ENCODE data around the gene DEDD.

The DEDD gene

DNA sequence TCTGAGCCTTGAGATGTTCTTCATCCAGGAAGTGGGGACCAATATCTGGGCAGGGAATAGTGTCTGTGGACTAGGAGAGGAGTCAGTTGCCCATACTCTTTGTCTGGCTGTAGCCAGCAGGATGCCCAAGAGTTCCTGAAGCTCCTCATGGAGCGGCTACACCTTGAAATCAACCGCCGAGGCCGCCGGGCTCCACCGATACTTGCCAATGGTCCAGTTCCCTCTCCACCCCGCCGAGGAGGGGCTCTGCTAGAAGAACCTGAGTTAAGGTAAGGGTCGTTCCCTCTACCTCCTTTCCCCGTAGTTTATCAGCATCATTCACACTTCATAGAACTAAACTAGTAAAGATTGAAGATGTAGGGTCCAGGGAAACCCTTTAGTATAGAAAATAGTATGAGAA is 30.3 kb upstream of the DEDD start:
- DNase-seq, result no peak

DNA sequence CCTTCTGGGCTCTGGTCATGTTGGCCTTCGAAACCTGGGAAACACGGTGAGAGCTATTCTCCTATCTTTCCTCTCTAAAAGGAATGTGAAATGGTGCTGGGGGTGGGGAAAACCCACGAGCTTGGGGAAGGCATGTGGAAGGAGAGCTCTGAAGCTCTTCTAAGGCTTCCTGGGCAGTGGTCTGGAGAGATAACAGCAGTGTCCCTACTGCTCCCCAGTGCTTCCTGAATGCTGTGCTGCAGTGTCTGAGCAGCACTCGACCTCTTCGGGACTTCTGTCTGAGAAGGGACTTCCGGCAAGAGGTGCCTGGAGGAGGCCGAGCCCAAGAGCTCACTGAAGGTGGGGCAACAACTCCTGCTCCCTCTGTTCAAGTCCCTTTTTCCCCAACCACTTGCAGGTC is 29.6 kb upstream of the DEDD start:
- DNase-seq, result no peak

DNA sequence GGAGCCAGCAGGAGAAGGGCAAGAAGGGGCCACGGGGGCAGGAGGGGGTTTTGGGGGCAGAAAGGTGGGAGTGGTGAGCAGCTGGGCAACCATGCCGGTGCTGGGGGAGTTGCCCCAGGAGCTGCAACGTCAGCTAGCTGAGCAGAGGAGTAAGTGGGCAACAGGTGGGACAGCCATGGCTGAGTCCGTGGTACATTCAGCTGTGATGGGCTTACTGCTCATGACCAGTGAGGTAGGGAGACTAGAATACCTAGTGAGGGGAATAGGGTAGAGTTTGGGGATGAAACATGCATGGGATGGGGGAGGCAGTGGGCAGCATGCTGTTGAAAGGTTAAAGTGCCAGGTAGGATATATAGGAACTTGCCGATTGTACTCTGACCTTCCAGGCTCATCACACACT is 29.2 kb upstream of the DEDD start:
- no peak for DNase-seq

DNA sequence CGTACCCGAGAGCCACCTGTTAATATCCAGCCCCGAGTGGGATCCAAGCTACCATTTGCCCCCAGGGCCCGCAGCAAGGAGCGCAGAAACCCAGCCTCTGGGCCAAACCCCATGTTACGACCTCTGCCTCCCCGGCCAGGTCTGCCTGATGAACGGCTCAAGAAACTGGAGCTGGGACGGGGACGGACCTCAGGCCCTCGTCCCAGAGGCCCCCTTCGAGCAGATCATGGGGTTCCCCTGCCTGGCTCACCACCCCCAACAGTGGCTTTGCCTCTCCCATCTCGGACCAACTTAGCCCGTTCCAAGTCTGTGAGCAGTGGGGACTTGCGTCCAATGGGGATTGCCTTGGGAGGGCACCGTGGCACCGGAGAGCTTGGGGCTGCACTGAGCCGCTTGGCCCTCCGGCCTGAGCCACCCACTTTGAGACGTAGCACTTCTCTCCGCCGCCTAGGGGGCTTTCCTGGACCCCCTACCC is 28.2 kb upstream of the DEDD start:
- DNase-seq, result no peak

DNA sequence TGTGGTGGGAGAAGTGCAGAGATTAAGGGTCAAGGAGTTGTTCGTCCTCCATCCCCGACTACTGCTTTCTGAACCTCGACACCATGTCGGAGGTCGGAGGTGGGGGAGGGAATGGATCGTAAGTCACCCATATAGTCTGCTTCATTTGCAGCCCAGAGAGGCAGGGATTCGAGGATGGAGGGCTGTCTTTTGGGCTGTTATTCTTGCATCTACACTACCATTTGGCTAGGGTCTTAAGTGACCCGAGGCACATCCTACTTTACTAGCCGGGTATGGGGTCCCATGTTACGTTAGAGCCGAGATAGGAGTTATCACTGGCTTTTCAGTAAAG is 27.4 kb upstream of the DEDD start:
- no peak for DNase-seq

DNA sequence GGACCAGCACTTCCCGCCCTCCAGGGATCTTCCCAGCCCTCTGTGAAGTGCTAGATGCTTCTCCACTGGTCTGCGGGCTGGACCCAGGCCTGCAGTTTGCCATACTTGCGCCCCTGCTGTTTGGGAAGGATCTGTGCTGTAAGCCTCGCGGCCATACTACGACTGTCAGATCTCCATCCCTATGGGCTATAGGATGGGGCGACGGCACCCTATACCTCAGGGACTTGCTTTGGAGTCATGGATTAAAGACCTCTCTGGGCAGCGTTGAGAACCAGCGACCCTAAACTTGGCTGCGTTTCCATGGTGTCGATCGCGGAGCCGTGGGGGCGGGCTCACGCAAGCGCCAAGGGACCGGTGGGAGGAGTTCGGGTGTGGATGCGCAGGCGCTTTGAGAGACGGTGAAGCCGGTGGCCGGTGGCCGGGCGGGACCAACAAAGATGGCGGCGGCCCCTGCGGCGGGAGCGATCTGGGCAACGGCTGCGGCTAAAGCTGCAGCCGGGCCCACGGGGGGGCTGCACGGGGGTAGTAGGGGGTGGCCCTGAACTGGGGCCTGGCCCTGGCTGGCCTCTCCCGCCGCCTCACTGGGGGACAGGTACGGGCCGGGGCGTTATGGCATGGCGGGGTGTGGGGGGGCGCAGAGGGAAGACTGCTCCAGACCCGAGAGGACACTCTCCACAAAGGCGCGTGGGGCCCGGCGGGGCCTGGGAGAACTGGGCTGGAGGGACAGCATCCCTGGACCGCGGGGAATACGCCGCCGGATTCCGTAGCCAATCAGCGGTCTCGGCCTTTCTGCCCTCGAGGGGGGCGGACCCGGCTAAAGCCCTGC is 26.8 kb upstream of the DEDD start, which contains the start of gene USP21:
TSS of gene USP21 (plus strand) at position 414 of the 826 bp plus-strand sequence. CDS start 1,141 bp downstream, outside the sequence.
- peak; percentile 86 for DNase-seq

DNA sequence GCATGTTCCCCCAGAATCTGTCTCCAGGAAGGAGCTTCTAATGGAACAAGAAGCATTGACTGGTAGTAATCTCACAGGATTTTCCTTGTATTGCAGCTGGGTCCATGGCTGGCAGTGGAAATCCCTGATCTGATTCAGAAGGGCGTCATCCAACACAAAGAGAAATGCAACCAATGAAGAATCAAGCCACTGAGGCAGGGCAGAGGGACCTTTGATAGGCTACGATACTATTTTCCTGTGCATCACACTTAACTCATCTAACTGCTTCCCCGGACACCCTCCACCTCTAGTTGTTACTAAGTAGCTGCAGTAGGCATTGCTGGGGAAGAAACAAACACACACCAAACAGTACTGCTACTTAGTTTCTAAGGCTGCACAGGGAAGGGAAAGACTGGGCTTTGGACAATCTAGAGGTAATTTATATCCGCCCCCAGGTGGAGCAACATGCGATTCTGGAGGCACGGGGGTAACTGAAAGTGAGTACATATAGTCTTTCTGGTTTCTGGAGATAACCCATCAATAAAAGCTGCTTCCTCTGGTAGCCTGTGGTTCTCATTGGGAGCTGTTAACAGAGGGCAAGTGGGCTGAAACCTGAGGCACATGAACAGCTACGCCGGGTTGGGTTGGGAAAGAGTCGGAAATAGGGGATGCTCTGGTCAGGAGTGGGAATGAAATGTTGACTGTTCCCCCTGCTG is 26.0 kb upstream of the DEDD start:
- DNase-seq, result no peak

DNA sequence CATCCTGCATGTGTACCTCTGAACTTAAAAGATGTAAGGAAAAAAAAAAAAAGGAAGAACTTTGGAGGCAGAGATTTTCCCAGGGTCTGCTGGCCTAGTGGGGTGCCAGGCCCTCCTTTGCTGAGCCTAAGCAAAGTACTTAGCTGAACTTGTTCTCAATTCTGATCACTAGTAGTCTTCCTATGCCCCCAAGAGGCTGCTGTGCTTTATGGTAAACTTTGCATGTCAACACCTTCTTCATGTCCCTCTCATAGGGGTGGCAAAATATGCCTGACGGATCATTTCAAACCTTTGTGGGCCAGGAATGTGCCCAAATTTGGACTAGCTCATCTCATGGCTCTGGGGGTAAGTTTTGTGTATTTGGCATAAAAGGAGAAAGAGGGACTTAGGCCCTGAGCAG is 25.4 kb upstream of the DEDD start:
- no peak for DNase-seq

DNA sequence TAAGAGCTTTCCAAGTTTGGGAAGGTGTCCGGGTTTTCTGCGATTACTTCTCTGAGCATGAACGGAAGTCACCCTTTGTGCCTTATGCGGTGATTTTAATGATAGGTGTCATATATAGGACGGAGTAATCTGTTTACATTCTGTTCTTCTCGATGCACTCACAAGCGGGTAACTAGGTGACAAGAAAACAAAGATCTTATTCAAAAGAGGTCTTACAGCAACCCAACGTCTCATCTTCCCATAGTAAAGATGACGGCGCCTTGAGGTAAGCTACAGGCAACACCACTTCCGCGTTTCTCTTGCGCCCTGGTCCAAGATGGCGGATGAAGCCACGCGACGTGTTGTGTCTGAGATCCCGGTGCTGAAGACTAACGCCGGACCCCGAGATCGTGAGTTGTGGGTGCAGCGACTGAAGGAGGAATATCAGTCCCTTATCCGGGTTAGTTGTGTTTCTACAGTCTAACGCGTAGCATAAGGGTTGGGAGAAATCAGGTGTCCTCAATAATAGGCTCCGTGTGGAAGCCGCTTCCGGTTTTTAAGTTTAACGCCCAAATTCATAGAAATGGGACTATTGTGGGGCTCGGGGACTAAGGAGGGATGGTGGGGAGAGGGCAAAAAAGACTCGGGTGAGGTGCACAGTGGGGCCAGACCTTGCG is 21.3 kb upstream of the DEDD start, which contains the start of gene UFC1:
TSS of gene UFC1 (plus strand) at position 297 of the 656 bp plus-strand sequence. CDS start at position 317, 20 bp downstream.
- peak; percentile 69 for DNase-seq

DNA sequence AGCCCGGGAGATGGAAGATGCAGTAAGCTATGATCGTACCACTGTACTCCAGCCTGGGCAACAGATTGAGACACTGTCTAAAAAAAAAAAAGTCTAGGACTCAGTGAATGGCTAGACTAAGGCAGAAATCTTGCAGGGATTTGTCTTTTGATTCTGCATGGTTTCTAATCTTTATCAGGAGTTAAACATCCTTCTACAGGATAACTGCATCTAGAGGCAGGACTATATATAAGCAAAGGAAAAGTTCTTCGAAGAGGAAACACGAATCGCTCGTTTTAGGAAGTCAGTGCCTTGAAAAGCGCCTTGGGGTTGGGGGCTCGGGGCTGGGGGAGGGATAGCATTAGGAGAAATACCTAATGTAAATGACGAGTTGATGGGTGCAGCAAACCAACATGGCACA is 20.7 kb upstream of the DEDD start:
- no peak for DNase-seq

DNA sequence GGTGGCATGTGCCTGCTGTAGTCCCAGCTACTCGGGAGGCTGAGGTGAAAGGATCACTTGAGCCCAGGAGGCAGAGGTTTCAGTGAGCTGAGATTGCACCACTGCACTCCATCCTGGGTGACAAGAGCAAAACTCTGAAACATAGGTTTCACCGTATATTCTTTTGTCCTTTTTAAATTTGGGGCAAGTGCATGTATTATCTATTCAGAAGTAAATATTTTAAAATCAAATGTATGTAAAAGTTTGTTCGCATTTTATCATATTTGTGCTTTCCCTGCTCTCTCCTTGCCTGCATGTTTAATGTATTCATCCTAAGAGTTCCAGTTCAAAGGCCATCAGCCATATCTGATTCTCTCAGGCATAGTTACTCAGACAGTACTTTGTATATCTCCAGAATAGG is 13.4 kb upstream of the DEDD start:
- no peak for DNase-seq

DNA sequence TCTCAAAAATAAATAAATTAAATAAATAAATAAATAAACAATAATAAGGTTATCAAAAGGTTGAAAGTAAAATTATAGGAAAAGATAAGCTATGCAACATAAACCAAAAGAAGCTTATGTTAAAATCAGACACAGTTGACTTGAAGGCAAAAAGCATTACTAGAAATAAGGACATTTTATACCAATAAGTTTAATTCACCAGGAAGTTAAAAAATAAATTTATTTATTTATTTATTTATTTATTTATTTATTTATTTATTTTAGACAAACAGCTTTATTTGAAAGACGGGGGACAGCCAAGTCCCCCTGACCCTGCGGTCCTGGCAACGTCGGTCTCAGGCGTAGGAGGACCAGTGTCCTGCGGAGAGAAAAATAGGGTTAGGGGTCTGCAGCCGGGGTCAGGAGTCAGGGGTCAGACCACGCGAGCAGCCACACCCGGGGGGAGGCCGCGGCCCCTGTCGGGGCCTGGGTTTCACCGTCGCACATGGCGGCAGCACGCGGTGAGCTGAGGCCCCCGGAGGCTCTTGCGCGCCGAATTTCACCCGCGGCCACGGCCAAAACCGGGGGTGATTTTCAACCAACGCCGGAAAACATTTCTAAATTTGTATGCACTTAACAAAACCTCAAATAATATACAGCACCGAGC is 8.4 kb upstream of the DEDD start:
- no peak for DNase-seq

DNA sequence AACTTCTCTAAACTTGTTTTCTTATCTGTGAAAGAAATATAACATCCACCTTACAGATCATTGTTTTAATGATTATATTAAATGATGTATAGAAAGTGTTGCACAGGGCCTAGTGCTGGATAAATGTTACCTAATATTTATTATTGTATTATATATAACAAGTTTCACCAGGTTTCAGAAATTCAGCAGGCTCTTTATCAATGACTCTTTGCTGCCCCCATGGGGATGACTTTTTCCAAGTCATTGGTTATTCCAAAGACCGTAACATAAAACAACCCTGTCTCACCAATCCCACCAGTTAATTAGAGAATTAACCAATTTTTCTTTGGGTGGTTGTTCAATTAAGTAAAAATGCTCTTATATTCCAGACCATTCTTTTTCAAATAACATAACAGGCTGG is 7.3 kb upstream of the DEDD start:
- no peak for DNase-seq

DNA sequence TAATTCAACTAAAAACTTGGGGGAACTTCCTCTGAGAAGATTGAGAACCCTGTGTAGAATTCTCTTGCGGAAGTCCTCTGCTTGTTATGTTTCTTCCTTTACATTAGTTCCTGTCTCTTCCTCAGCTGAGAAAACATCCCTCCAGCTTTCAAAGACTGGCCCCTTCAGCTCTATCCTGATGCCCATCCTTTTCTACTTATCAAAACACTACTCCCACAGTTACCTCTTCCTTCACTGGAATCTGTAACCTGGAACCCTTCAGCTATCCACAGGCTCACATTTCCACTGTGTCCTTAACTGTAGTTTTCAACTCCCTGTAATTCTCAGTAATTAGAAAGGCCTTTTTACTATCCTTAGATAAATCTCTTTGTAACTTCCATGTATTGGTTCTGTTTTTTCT is 6.0 kb upstream of the DEDD start:
- DNase-seq, result no peak

DNA sequence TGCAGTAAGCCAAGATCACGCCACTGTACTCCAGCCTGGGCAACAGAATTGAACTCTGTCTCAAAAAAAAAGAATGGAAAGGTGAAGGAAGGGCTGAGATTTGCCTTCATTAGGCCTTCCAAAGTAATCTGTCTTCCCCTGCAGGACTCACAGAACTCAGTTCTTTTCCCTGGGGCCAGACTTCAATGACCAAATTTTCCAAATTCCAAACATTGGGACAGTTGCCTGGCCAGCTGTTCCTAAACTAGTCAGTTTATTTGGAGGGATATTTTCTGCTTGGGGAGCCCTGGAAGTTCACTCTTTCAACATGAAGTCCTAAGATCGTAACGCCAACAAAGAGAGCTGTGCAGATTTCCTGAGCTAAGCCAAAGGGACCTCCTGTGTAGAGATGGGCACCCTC is 5.4 kb upstream of the DEDD start:
- no peak for DNase-seq

DNA sequence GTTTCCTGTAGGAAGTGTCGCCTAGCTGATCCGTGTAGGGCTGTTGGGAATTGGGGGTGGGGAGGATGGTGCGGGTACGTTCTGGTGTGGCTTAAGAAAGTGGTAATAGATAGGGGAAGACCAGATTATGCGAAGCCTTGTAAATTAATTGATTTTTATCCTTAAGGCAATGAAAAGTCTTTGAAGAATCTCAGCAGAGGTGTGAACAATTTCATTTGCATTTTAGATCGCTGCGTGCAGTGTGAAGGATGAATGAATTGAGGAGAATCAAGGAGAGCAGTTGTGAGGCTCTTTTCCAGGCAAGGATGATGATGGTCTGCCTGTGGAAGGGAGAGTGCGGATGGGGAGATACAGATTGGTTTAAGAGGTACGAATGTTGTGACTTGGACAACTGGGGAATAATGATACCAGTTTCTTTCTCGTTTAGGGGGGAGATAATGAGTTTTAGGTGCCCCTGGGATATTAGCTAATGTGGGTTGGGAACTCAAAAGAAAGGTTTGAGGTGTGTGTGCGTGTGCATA is 813 bp upstream of the DEDD start:
- no peak for DNase-seq

DNA sequence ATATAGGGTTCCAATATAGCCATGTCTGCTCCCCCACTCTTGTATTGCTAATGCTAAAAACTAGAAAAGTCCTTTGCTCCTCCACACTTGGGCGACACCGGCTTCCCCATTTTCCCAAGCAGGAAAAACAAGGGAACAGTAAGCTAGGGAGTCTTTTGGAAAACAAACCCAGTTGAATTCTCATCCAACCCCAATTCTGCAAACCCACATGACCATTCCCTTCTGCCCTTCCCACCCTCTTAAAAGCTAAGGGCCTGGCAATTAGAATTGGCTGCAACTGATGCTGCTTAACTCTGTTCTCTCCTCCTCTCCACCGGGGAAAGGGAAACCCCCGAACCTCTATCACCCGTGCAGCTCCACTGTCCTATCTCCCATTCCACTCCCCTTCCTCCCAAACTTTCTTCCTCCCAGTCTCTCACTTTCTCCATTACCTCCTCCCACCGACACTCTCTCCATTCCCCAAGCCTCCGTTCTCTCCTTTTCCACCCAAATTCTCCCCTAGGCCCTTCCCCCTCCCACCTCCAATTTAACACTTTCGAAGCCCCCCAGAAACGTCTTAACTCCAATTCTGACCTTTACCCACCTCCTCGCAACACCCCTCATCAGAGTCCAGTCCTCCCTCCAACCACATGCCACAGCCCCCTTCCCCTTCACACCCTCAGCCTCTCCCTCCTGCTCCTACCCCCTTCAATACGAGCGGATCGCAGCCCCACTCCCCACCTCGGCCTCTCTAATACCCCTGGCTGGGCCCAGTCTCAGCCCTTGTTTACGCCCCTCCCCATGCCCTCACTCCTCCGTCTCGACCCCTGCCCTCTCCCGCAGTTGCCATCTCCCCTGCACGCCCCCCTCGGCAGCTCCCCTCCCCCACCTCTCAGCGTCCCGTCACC is 701 bp downstream of the DEDD start:
- no peak for DNase-seq

DNA sequence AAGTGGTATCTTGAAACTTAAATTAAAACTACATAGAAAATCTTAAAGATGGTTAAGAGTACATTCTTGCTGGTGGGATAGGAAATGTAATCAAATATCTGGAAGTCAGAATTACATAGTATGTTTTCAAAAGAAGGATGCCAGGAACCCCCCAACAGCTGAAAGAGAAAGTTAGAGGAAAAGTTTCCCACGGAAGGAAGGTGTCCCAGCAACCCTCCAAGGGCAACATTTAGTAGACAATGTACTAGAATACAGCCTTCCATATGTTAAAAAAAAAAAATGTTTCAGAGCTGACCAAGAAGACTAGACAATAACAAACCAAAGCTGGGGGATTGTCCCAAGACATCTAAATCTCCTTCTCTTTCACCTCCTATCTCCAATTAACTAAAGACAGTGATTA is 2.2 kb downstream of the DEDD start:
- DNase-seq, result no peak

DNA sequence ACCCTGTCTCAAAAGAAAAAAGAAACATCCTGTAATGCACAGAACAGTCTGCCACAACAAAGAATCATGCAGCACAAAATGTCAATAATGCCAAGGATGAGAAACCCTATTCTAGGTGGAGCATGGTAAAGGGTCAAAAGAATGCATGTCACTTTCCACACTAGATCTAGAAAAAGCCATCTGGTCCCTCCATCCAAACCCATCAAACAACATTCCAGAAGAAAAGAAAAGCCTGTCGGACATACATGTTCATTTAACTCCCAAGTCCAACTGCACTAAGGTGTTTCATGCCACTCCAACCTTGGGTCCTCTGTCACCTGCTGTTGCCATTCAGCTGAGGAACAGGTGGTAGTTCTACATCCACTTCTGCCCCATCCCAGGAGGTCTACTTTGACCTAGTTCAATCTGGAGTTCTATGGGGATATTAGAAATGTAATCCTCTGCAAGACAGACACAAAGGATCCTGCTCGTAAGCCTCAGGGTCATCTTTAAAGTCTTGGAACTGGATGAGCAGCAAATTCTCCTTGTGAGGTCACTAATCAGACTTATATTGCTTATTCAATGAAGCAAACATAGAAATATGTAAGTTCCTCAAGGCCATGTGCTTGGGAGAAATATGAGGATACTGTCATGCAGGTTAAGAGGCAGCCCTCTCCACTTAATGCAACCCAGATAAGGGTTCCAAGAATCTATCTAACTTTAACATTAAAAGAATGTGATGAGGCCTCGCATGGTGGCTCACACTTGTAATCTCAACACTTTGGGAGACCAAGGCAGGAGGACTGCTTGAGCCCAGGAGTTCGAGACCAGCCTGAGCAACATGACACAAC is 3.7 kb downstream of the DEDD start:
- no peak for DNase-seq

DNA sequence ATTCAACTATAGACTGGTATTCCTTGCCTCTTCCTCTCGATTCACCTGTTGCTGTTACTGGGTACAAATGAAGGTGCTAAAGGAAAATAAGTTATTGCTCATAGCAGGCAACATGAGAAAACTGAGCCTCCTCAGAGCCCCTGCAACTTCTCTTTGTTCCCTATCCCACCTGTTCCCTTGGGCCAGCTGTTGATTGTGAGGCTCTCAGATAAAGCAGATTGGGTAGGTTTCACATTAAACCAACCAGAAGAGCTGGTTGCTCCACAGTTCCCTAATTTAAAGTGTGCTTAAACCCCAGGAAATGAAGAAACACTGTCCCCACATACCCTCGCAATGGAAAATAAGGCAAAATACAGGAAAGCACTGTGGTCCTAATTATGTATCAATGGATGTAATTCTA is 4.8 kb downstream of the DEDD start:
- DNase-seq, result no peak

DNA sequence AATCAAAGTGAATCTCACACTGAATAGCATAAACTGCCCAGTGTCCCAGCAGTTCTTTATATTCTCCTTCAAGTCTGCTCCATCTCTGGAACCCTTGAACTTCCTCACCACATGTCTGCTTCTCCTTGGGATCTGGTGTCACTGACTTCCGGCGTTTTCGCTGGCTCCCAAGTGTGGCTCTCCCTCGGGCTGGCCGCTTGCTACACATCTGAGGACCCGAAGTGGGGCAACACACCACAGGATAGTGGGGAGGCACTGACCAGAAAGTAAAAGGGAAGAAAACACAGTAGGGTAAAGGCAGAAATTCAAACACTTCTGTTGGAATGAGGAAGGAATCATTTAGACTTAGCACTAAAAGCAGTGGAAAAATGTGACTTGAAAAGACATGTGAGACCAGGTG is 9.5 kb downstream of the DEDD start:
- DNase-seq, result no peak

All from activated CD4-positive, alpha-beta T cell treated with anti-CD3 and anti-CD28 coated beads for 1 hour (primary cell).